HEK293 (cell line): ENCODE results near the gene CHST15.

ENCODE experiments used
- CTCF ChIA-PET: fragments of 350-600 bp; formaldehyde crosslinking; extraction: SDS; loops from one replicate; lab custom pipeline; 2021; ENCODE audit warnings: antibody characterized with exemption; lab: Yijun Ruan, JAX
- POLR2A ChIA-PET: fragments of 300-600 bp; formaldehyde crosslinking; extraction: SDS; loops from one replicate; lab custom pipeline; 2020; ENCODE audit warnings: antibody characterized with exemption, inconsistent platforms; lab: Yijun Ruan, JAX
- H3K27ac ChIP-seq: fragments of 200-500 bp; sonication (Bioruptor generic); 2 replicates; pipeline ENCODE4 v1.5.1; 2014; ENCODE audit warnings: low read depth, low read length, control low read depth, inconsistent platforms; ENCODE audit errors: extremely low read depth
- H3K36me3 ChIP-seq, 2 experiments: fragments of 200-500 bp in 1 of 2; sonication (Bioruptor generic) in 1 of 2; 1 replicate in 1 of 2; 2 replicates in 1 of 2; pipeline ENCODE4 v1.5.1; 2014 to 2017; ENCODE audit warnings: inconsistent platforms in 2 of 2, low read length in 2 of 2; ENCODE audit not compliant: control insufficient read depth in 2 of 2, insufficient read depth in 1 of 2
- H3K4me1 ChIP-seq: fragments of 200-500 bp; sonication (Bioruptor generic); 2 replicates; pipeline ENCODE4 v1.5.1; 2014; ENCODE audit warnings: mild to moderate bottlenecking, low read length, inconsistent platforms; ENCODE audit not compliant: control insufficient read depth, insufficient read depth
- H3K4me3 ChIP-seq: 2 replicates; pipeline ENCODE4 v1.5.1; 2011; ENCODE audit warnings: low read depth, mild to moderate bottlenecking, control low read depth, low read length, moderate library complexity
- H3K9me3 ChIP-seq: fragments of 200-500 bp; sonication (Bioruptor generic); 2 replicates; pipeline ENCODE4 v1.5.1; 2014; ENCODE audit warnings: low read depth, low read length, inconsistent platforms; ENCODE audit not compliant: control insufficient read depth, insufficient read depth
- ZBTB20 ChIP-seq: fragments of 450-650 bp; formaldehyde crosslinking; IDR thresholded peaks from 2 replicates; pipeline ENCODE4 v1.5.1; 2016; ENCODE audit warnings: missing biosample characterization, missing genetic modification characterization
- ZNF132 ChIP-seq: fragments of 450-650 bp; formaldehyde crosslinking; IDR thresholded peaks from 2 replicates; pipeline ENCODE4 v1.5.1; 2017; ENCODE audit warnings: missing biosample characterization, missing genetic modification characterization, borderline replicate concordance
- ZNF169 ChIP-seq: fragments of 450-650 bp; formaldehyde crosslinking; IDR thresholded peaks from 2 replicates; pipeline ENCODE4 v1.5.1; 2016; ENCODE audit warnings: missing biosample characterization, missing genetic modification characterization
- ZNF174 ChIP-seq: fragments of 450-650 bp; formaldehyde crosslinking; IDR thresholded peaks from 2 replicates; pipeline ENCODE4 v1.5.0; 2017; ENCODE audit warnings: missing biosample characterization, mild to moderate bottlenecking, missing genetic modification characterization
- ZNF221 ChIP-seq: fragments of 450-650 bp; formaldehyde crosslinking; IDR thresholded peaks from 2 replicates; pipeline ENCODE4 v1.5.1; 2017; ENCODE audit warnings: missing biosample characterization, missing genetic modification characterization, borderline replicate concordance
- ZNF311 ChIP-seq: fragments of 450-650 bp; formaldehyde crosslinking; IDR thresholded peaks from 2 replicates; pipeline ENCODE4 v1.5.1; 2017; ENCODE audit warnings: missing biosample characterization, missing genetic modification characterization, borderline replicate concordance
- ZNF335 ChIP-seq: fragments of 450-650 bp; formaldehyde crosslinking; conservative IDR thresholded peaks from 2 replicates; pipeline ENCODE4 v1.5.1; 2016; ENCODE audit warnings: missing biosample characterization, missing genetic modification characterization
- ZNF521 ChIP-seq: fragments of 450-650 bp; formaldehyde crosslinking; IDR thresholded peaks from 2 replicates; pipeline ENCODE4 v1.5.1; 2017; ENCODE audit warnings: missing biosample characterization, mild to moderate bottlenecking, missing genetic modification characterization
- ZNF624 ChIP-seq: fragments of 450-650 bp; formaldehyde crosslinking; IDR thresholded peaks from 2 replicates; pipeline ENCODE4 v1.5.1; 2017; ENCODE audit warnings: missing biosample characterization, missing genetic modification characterization
- ZNF707 ChIP-seq: fragments of 450-650 bp; formaldehyde crosslinking; IDR thresholded peaks from 2 replicates; pipeline ENCODE4 v1.5.1; 2016; ENCODE audit warnings: missing biosample characterization, missing genetic modification characterization
- ZSCAN23 ChIP-seq: fragments of 450-650 bp; formaldehyde crosslinking; IDR thresholded peaks from 2 replicates; pipeline ENCODE4 v1.5.1; 2016; ENCODE audit warnings: missing biosample characterization, missing genetic modification characterization
- TF ChIP-seq, protein P1 (sequence below): fragments of 450-650 bp; formaldehyde crosslinking; conservative IDR thresholded peaks from 2 replicates; pipeline ENCODE4 v1.5.1; 2016; ENCODE audit warnings: low read depth, missing biosample characterization, missing genetic modification characterization
- TF ChIP-seq, protein P2 (sequence below): fragments of 450-650 bp; formaldehyde crosslinking; IDR thresholded peaks from 2 replicates; pipeline ENCODE4 v1.5.1; 2016; ENCODE audit warnings: missing biosample characterization, missing genetic modification characterization, low read depth
- TF ChIP-seq, protein P3 (sequence below): fragments of 450-650 bp; formaldehyde crosslinking; IDR thresholded peaks from 2 replicates; pipeline ENCODE4 v1.5.1; 2016; ENCODE audit warnings: missing biosample characterization, missing genetic modification characterization

CHST15 gene

DNA sequence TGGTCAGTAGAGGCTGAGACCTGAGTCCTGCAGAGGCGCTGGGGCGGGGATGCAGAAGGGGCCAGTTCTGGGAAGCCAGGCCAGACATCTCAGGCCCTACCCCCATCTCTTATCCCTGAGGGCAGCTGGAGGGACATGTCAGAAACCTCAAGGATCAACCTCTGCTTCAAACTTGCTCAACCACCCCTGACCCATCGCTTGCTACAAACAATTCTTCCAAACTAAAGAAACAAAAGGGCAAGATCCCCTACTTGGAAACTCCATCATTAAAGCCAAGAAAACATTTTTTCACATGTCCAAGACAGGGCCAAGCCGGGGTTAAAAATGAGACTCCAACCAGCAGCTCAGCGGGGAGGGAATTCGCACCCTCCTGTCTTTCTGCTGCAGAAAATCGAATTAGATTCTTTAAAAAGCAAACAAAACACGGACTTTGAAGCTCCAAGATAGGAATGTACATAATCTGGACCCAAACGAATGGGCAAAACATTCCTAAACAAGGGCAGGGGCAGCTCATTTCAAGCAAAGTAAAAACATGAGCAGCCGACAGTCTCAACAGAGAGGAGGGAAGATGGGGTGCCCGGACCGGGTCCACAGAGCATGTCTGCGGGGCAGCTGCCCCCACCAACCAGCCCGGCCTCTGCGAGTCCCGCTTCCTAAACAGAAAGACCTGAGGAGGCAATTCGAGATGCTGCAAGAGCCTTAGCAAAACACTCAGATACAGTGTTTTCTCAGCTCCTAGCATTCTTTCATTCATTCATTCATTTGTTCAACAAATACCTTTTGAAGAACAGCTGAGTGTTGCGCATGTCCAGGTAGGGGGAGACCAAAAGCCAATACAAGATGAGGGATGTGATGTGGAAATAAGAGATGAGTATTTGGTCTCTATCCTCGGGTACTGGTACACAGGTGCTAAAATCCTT is 44.8 kb downstream of the CHST15 start (continued):
- no peak for TF ChIP-seq ZNF707 (tag by site-specific recombination)
- TF ChIP-seq ZNF174 (tag by site-specific recombination): no peak
- TF ChIP-seq ZNF221 (tag by site-specific recombination): no peak
- TF ChIP-seq ZNF624: no peak
- no peak for TF ChIP-seq ZSCAN23
- no peak for TF ChIP-seq ZNF169 (tag by site-specific recombination)
- TF ChIP-seq, protein P1, sequence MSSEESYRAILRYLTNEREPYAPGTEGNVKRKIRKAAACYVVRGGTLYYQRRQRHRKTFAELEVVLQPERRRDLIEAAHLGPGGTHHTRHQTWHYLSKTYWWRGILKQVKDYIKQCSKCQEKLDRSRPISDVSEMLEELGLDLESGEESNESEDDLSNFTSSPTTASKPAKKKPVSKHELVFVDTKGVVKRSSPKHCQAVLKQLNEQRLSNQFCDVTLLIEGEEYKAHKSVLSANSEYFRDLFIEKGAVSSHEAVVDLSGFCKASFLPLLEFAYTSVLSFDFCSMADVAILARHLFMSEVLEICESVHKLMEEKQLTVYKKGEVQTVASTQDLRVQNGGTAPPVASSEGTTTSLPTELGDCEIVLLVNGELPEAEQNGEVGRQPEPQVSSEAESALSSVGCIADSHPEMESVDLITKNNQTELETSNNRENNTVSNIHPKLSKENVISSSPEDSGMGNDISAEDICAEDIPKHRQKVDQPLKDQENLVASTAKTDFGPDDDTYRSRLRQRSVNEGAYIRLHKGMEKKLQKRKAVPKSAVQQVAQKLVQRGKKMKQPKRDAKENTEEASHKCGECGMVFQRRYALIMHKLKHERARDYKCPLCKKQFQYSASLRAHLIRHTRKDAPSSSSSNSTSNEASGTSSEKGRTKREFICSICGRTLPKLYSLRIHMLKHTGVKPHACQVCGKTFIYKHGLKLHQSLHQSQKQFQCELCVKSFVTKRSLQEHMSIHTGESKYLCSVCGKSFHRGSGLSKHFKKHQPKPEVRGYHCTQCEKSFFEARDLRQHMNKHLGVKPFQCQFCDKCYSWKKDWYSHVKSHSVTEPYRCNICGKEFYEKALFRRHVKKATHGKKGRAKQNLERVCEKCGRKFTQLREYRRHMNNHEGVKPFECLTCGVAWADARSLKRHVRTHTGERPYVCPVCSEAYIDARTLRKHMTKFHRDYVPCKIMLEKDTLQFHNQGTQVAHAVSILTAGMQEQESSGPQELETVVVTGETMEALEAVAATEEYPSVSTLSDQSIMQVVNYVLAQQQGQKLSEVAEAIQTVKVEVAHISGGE (tag by site-specific recombination): no peak
- TF ChIP-seq ZNF132 (tag by site-specific recombination): no peak
- no peak for TF ChIP-seq ZNF335 (tag by site-specific recombination)
- TF ChIP-seq, protein P2, sequence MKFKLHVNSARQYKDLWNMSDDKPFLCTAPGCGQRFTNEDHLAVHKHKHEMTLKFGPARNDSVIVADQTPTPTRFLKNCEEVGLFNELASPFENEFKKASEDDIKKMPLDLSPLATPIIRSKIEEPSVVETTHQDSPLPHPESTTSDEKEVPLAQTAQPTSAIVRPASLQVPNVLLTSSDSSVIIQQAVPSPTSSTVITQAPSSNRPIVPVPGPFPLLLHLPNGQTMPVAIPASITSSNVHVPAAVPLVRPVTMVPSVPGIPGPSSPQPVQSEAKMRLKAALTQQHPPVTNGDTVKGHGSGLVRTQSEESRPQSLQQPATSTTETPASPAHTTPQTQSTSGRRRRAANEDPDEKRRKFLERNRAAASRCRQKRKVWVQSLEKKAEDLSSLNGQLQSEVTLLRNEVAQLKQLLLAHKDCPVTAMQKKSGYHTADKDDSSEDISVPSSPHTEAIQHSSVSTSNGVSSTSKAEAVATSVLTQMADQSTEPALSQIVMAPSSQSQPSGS: no peak
- no peak for TF ChIP-seq ZBTB20
- TF ChIP-seq, protein P3, sequence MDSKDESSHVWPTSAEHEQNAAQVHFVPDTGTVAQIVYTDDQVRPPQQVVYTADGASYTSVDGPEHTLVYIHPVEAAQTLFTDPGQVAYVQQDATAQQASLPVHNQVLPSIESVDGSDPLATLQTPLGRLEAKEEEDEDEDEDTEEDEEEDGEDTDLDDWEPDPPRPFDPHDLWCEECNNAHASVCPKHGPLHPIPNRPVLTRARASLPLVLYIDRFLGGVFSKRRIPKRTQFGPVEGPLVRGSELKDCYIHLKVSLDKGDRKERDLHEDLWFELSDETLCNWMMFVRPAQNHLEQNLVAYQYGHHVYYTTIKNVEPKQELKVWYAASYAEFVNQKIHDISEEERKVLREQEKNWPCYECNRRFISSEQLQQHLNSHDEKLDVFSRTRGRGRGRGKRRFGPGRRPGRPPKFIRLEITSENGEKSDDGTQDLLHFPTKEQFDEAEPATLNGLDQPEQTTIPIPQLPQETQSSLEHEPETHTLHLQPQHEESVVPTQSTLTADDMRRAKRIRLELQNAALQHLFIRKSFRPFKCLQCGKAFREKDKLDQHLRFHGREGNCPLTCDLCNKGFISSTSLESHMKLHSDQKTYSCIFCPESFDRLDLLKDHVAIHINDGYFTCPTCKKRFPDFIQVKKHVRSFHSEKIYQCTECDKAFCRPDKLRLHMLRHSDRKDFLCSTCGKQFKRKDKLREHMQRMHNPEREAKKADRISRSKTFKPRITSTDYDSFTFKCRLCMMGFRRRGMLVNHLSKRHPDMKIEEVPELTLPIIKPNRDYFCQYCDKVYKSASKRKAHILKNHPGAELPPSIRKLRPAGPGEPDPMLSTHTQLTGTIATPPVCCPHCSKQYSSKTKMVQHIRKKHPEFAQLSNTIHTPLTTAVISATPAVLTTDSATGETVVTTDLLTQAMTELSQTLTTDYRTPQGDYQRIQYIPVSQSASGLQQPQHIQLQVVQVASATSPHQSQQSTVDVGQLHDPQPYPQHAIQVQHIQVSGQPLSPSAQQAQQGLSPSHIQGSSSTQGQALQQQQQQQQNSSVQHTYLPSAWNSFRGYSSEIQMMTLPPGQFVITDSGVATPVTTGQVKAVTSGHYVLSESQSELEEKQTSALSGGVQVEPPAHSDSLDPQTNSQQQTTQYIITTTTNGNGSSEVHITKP (tag by site-specific recombination): no peak

DNA sequence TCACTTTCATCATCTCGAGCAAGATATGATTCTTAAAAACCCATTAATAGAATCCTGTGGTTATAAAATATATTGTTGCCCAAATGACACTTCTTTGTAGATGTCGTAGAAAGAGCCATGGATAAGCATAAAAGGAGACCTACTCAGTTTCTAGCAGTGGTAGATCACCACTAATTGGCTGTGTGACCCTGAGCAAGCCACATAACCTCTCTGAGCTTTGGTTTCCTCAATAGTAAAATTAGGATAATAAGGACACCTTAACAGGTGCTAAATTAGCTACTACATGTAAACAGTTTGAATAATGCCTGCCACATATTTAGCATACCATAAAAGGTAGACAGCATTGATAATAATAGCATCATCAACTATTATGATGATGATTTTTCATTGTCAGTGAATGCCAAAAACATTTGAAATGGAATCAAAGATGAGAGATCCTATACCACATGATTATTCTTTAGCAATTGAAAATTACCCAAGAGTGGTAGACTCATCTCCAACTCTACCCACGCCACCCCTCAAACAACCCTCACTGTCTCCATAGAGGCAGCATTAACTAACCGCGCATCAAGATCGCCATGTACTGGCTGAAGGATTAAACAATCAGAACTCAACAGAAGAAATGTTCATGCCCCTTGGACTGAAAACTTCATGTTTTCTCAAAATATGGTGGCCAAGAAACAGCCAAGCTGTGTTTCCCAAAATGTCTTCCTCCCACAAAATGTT is 45.8 kb downstream of the CHST15 start:
- Histone ChIP-seq H3K36me3 (peaks cover 0 to 19% of the 10 kb centered on the region in 2 experiments; a peak in 1 of 3 replicates), H3K9me3 (no peaks in the 10 kb centered on the region), H3K27ac (no peak overlapping the region), H3K4me3 (no peak overlapping the region), H3K4me1 (no peaks in the 10 kb centered on the region)
- CTCF ChIA-PET: interaction anchor here (0.6 kb wide), 1 partner anchor 188 kb away, joined by 3 read pairs; no protein-coding TSS in a partner anchor
- POLR2A ChIA-PET: no interaction called here
- TF ChIP-seq ZNF311 (tag by site-specific recombination) (no peak), ZNF521 (tag by site-specific recombination) (no peak)
- TF ChIP-seq, all 188 proteins: peak for 0
